ENCODE data around the gene ABHD4.
"Not testable (repeated sequence)": the region's sequence is repeated elsewhere in the genome, so short reads cannot be mapped to it uniquely, and the experiment has no call there.

Gene ABHD4

GRCh38 chr14:22630066-22630465 is 32.0 kb downstream of the ABHD4 start:
- DNase-seq, result no peak

- DNase-seq, result no peak
Observed at GRCh38 chr14:22630486-22630885, 32.4 kb downstream of the ABHD4 start.

GRCh38 chr14:22634233-22634900 is 36.3 kb downstream of the ABHD4 start:
- no peak for DNase-seq

- DNase-seq, result not testable (repeated sequence)
Observed at GRCh38 chr14:22635980-22636379, 37.9 kb downstream of the ABHD4 start.

- DNase-seq, result no peak
Observed at GRCh38 chr14:22640192-22640591, 42.1 kb downstream of the ABHD4 start.

- no peak for DNase-seq
Observed at GRCh38 chr14:22641846-22642245, 43.7 kb downstream of the ABHD4 start.

- DNase-seq, result no peak
Observed at GRCh38 chr14:22644305-22644635, 46.2 kb downstream of the ABHD4 start, which contains the start of gene OR6J1. OR6J1 (minus strand) TSS chr14:22644352; CDS start chr14:22634811, 9,541 bp downstream.

GRCh38 chr14:22646570-22647254 is 48.6 kb downstream of the ABHD4 start:
- DNase-seq, result no peak

GRCh38 chr14:22648506-22648905 is 50.4 kb downstream of the ABHD4 start:
- no peak for DNase-seq

GRCh38 chr14:22650046-22650739 is 52.1 kb downstream of the ABHD4 start:
- no peak for DNase-seq

- DNase-seq, result no peak
Observed at GRCh38 chr14:22650960-22651521, 52.9 kb downstream of the ABHD4 start.

GRCh38 chr14:22651586-22651985 is 53.5 kb downstream of the ABHD4 start:
- DNase-seq, result no peak

GRCh38 chr14:22653012-22653621 is 55.0 kb downstream of the ABHD4 start:
- peak; percentile 40 to 57 for DNase-seq

GRCh38 chr14:22656226-22656625 is 58.1 kb downstream of the ABHD4 start:
- DNase-seq, result no peak

GRCh38 chr14:22656945-22657731 is 59.0 kb downstream of the ABHD4 start:
- no peak for DNase-seq

GRCh38 chr14:22657861-22658260 is 59.8 kb downstream of the ABHD4 start:
- DNase-seq, result no peak

GRCh38 chr14:22658946-22659345 is 60.8 kb downstream of the ABHD4 start:
- DNase-seq, result no peak

- no peak for DNase-seq
Observed at GRCh38 chr14:22660654-22661053, 62.6 kb downstream of the ABHD4 start.

Measured in activated CD4-positive, alpha-beta T cell treated with anti-CD3 and anti-CD28 coated beads for 4 hours (primary cell).